Measurements from ENCODE around the gene ATP6AP2.
A peak's percentile ranks its signal among the peaks of the same experiment; 100 is the strongest.
"Not testable (repeated sequence)": the region's sequence is repeated elsewhere in the genome, so short reads cannot be mapped to it uniquely, and the experiment has no call there.

ATP6AP2 gene, protein sequence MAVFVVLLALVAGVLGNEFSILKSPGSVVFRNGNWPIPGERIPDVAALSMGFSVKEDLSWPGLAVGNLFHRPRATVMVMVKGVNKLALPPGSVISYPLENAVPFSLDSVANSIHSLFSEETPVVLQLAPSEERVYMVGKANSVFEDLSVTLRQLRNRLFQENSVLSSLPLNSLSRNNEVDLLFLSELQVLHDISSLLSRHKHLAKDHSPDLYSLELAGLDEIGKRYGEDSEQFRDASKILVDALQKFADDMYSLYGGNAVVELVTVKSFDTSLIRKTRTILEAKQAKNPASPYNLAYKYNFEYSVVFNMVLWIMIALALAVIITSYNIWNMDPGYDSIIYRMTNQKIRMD

DNA sequence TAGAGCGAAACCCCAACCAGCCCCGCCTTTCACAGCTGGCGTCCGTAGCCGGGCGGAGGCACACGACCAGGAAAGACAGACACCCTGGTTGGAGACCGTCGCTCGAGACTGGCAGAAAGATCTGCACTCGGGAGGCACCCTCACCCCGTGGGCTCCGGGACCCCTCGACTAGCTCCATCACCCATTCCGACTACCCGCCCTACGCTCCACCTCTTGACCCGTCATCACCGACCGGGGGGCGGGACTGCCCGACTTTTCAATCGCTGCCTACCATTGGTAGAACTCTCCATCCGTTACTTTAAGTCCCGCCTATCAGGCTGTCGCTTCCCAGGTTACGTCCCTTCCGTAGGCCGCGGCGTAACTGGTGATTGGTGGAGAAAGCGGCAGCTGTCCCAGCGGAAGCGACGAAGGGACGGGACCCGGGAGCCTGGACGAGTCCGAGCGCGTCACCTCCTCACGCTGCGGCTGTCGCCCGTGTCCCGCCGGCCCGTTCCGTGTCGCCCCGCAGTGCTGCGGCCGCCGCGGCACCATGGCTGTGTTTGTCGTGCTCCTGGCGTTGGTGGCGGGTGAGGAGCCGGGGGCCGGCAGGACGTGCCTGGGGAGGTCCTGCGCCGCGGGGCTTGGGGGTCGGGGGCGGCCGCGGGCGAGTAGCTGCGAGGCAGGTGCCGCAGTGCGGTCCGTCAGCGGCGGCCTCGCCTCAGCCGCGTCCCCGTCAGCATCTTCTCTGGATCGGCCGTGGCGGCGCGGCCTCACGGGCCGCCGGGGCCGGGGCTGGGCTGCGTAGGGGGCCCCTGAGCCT lies at the start of gene ATP6AP2:
Gene ATP6AP2 (plus strand): TSS at position 434 of the 799 bp plus-strand sequence. CDS start 96 bp downstream, at position 530.
- peak; percentile 99 for DNase-seq

DNA sequence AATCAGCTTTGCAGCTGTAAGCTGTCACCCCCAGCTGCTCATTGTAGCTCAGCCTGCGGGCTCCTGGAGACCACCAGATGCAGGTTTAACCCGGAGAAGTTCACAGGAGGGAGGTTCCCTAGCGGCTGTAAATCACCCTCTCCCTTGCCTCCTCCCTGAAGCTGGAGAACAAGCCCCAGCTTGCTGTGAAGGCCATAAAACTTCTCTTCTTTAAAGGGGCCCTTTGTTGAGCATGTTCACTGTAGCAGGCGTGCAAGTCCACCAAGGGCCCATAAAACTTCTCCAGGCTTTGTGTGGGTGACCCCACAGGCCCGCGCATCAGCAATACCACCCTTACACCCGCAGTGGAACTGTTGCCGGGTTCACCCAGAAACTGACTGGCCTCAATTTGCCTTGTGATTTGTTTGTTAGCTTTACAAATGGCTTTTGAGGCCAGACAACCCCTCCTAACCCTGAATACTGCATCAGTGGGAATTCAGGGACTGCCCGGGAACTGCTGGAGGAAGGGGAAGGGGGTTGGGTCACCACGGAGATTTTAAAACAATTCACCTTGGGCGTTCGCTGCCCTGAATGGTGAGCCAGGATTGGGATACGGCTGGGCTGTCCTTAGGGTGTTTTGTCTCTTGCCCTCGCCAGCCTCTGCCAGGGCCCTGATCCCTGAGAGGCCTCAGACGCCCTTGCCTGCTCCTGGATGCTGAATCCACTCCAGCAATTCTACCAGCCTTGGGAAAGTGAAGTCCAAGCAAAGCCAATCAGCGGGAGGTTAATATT lies 49.5 kb upstream of the ATP6AP2 start:
- no peak for DNase-seq

DNA sequence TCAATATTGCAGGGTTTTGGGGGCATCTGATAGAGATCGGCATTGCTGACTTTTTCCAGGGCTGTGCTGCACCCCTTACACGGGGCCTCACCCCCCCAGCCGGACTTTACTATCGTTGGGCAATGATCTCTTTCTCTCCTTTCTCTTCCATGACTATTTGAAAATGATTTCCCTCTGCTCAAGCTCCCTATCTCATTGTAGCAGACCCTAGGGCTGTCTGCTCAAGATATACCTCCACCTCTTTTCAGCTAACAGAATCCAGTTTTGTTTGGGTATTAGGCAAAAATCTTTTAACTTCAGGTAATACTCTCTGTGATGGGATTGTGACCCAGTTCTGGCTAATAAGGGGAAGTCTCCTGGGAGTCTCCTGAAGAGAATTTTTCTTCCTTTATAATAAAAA lies 43.5 kb upstream of the ATP6AP2 start:
- no peak for DNase-seq

DNA sequence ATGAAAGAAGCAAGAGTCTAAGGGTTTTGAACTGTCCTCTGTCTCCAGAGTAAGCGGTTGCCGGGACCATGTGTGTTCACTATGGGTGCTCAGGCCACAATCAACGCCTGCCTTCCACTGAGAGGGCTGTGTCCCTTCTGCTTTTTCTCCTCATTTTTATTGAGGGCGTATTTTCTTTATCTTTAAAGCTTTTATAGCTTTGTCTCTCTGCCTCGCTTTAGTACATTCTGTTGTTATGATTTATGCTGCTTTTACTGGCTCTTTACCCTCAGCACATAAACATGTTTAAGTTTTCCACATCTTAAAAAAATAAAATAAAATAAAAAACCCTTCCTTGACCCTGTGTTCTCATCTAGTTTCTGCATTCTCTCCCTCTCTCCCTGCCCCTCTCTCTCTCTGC lies 42.4 kb upstream of the ATP6AP2 start:
- DNase-seq = no peak

DNA sequence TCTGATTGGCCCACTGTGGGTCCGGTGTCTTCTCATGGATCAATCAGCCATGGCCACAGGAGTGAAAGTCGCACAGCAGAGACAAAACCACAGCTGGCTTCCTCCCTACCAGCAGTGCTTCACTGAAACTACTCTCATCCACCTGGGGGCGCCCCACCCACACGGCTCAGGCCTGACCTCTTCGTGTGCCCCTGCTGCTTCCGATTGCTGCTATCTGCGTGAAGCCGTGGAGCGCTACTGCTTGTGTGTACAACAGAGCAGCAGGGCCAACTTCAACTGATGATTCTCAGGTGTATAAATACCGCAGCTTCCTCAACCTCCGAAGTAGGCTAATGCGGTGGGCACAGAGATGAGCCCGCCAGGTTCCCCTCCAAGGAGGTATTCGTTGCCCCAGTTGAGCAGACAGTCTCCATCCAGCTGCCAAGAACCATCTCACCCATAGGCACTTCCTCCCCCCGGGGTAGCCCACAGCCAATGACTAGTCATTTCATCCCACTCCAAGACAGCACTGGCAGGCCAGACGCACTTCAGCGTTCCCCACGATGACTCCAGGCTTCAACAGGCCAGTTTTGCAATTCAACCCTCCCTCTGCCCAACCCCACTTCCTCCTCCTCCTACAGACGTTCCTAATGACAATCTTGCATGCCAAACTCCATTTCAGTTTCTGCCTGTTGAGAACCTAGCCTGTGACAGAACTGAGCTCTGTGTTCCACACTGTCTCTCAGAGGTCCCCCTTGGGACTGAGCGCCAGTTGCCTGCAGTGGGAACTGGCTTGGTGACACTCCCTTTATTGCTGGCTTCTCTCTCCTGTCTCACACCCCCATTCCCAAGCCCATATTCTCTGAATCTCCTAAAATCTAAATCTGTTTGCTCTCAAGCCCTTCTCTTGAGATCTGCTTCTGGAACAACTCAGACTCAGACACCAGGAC lies 41.3 kb upstream of the ATP6AP2 start:
- peak; percentile 82 for DNase-seq

DNA sequence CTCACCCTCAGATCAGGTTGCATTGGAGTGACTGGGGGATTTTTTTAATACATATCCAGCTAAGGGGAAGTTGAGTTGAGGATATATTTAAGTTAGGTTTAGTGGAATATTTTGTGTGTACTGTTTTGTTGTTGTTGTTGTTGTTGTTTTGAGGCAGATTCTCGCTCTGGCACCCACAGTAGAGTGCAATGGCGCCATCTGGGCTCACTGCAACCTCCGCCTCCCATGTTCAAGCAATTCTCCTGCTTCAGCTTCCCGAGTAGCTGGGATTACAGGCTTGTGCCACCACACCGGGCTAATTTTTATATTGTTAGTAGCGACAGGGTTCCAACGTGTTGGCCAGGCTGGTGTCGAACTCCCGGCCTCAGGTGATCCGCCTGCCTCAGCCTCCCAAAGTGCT lies 38.6 kb upstream of the ATP6AP2 start:
- DNase-seq = no peak

DNA sequence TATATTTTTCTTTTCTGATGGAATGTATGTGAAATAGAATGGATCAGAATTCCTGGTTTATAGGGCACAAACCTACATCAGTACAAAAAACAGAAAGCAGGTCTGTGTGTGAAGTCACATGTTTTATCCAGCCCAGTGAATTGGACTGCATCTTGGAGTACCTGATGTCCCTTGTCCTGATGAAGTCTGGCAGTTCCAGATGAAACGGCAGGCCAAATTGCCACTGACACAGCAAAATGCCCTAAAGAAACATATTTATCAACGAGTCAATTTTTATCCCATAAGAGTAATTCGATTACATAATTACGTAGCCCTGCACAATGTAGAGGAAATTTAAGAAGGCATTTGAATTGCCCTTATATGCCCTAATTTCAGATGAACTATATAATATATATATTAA lies 37.8 kb upstream of the ATP6AP2 start:
- DNase-seq = no peak

DNA sequence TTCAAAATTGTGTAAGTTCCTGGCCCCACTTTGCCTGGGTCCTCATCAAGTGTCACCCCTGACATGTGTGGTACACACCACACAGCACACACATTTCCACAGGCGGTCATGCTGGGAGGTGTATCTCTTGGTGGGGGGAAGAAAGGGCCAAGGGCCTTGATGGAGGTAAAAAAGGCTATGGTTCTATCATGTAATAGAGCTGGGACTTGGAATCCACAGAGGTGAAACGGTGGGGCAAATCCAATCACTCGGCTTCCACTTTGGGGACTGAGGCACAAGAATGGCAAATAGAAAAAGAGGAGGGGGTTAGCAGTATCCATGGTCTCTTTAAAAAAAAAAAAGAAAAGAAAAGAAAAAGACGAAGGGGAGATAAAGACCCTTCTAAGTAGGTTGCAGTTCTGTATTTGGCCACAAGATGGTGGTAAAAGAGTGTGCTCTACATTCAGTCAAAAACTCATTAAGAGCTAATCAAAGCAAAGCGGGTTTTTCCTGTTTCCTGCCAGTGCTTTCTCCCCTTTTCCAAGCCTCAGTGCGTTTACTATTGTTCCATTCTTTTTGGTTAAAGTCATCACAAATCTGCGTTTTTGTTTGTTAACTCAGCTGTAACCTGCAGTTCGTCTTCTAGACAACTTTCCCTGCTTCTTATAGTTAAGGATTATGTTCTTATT lies 37.0 kb upstream of the ATP6AP2 start:
- DNase-seq = peak; percentile 89

DNA sequence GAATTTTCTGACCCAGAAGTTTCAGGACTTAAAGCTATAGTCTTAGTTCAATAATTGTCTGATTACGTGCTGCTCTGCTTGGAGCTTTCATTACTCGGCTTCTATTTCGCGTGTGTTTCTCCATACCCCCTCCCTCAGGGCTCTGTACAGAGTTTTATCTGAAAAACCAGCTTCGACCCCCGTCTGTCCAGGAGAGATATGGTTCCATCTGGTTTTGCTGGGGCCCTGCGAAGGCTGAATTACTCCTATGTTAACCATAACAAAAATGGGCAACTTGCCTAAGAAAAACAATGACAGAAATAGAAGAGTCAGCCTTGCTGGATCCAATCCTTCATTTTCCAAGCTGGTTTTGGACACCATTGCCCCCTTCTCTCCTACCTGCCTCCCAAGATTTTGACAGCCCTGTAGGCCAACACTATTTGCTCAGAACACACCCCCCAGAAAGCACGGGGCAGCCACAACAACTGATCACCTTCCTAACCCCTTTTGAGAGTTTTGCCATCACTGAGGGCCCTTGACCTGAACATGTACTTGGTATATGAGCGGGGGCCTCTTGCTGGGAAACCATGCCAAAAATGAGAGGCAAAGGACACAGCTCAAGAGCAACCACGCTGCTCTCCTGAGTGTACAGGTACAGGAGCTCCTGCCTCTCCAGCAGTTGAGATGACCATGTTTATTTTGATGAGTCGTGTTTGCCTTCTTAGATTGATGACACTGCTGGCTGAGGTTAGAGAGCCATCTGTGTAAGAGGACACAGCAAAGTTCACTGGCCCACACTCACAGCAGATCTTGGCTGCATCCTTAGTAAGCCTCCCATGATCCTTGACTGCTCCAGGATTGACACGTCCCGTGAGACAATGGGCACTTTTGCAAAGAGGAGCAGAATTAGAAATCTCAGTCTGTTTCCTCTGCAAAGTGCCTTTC lies 36.2 kb upstream of the ATP6AP2 start:
- DNase-seq = peak; percentile 91

DNA sequence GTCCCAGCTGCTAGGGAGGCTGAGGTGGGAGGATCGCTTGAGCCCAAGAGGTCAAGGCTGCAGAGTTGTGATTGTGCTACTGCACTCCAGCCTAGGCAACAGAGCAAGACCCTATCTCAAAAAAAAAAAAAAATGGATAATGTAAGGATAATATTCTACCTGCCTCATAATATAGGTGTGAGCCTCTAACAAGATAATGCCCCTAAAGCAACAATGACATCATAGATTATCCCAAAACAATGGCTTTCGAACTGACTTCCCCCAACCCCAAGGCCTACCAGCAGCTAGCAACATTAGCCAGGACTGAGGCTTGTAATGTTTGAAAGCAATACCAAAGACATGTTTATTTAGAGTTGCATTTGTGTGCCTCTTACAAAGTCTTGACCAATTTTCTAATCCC lies 33.9 kb upstream of the ATP6AP2 start:
- DNase-seq = no peak

DNA sequence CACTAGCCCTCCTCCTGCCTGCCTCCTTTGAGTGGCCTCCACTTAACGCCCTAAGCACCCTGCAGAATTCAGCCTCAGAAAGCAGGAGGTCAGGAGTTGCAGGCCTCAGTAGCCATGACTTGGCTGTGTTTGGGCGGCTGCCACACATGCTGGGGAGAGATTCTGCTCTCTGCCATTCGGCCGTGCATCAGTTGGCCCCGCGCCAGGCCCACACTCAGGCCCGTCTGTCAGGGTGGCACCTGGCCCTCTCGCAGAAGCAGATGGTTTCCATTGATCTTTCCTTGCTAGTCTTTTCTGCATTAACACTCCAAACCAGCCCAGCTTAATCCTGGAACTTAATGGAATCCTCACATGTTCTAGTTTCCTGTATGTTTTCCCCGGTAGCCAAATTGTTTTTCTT lies 30.7 kb upstream of the ATP6AP2 start:
- peak; percentile 91 for DNase-seq

DNA sequence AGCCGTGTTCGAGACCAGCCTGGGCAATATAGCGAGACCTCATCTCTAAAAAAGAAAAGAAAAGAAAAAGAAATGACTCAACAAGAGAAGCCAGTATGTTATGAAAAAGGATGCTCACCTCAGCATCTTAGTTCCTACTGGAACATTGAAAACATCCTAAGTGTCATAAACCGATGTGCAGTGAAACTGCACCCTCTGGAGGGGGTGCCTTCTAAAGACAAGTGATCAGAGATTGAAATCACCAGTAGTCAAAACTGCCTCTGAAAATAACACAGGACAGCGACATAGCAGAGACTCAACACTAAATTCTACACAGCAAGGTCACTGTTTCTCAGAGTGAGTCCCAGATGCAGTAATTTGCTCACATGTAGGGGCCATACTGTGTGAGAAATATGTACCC lies 28.0 kb upstream of the ATP6AP2 start:
- peak; percentile 46 for DNase-seq

DNA sequence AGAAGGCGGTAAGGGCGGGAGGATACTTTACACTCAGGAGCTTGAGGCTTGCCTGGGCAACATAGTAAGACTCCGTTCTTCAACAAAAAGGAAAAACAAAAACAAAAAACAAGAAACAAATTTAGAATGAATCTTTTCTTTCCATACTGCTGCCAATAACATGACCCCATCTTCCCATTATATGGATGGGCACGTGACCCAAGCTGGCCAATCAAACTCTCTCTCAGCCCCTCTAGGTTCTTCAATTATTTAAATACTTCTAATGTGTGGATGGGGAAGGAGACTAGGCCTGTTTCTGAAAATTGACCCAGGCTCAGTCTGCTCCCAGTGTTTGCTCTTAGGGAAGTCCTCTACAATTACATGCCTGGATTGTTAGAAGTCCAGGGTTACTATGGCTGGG lies 22.2 kb upstream of the ATP6AP2 start:
- no peak for DNase-seq

DNA sequence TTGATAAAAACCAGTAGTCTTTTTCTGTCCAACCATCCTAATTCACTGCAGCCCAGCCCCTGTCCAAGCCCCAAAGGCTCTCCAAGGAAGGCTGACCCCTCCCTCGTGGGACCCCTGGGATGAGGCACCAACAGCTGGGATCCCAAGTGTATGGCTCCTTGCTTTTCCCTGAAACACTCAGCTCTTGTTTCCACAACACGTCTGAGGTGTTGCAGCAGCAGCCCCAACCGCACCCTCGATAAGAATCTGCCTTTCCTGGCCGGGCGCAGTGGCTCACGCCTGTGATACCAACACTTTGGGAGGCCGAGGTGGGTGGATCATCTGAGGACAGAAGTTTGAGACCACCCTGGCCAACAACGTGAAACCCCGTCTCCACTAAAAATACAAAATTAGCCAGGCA lies 17.0 kb upstream of the ATP6AP2 start:
- no peak for DNase-seq

DNA sequence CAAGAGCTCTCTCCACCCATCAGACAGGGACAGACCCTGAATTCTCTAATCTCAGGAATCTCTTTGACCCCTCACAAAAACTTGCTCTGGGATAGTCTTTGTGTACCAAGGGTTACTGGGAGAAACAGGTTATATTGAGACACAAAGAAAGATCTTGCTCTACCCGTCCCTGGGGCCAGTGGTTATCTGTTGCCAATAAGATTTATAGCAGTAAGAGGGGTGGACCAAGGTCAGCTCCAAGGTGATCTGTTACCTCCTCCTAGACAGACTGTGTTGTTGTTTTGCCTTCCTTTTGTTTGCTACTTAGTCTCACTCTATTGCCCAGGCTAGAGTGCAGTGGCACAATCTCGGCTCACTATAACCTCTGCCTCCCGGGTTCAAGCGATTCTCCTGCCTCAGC lies 16.3 kb upstream of the ATP6AP2 start:
- DNase-seq = no peak

DNA sequence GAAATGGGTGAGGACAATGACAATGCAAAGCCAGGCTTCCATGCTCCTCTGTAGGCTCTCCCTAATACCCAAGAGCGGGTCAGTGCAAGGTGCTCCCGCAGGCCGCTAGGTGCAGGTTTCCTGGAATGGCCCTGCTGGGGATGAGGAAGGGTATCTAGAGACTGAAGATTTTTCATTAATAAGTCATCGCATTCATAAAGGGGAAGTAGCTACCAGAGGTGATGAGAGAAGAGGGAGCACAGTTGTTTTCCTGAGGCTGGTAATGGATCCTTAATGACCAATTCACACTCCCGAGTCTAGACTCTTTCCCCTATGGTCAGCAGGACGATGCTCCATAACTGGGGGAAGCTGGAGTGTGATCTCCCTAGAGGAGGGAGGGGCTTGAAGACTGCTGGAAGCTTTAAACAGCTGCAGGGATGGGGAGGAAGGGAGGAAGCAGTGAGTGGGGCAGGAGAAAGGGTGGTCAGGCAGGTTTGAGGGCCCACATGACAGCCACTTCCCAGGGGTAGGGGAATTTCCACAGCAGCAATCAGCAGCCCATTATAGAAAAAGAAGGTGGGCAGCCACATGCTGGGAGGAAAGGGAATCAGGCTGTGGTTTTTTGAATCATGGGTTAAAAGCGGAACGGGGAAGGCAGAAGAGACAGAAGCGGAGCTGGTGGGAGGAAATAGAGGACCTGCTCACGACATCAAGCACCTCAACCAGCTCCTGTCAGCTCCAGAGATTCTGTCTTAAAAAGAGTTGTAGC lies 10.2 kb upstream of the ATP6AP2 start:
- DNase-seq = no peak

DNA sequence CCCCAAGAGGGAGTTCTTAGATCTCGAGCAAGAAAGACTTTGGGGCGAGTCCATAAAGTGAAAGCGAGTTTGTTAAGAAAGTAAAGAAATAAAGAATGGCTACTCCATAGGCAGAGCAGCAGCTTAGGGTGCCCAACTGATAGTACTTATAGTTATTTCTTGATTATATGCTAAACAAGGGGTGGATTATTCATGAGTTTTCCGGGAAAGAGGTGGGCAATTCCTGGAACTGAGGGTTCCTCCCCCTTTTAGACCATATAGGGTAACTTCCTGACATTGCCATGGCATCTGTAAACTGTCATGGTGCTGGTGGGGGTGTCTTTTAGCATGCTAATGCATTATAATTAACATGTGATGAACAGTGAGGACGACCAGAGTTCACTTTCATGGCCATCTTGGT lies 9.6 kb upstream of the ATP6AP2 start:
- DNase-seq = not testable (repeated sequence)

DNA sequence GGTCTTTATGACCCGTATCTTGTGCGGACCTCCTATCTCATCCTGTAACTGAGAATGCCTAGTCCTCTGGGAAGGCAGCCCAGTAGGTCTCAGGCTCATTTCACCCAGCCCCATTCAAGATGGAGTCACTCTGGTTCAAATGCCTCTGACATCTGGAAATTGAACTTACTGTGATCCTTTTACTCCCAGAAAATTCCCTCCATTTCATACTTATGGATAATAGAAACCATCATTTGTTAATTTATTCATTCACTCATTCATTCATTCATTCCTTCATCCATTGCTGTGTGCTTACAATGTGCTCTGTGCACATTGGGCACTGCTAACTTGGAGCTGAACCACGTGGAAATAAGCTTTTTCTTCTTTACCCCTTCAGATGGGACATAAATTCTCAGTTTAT lies 9.2 kb upstream of the ATP6AP2 start:
- no peak for DNase-seq

DNA sequence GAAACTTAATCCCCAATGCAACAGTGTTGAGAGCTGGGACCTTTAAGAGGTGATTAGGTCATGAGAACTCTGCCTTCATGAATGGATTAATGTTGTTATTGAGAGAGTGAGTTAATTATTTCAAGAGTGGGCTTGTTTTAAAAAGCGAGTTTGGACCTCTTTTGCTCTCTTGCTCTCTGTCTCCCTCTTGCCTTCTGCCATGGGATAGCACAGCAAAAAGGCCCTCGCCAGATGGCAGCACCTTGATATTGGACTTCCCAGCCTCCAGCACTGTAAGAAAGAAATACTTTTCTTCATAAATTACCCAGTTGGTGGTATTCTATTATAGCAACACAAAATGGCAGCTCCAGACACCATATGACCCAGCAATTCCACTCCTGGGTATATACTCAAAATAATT lies 7.0 kb upstream of the ATP6AP2 start:
- DNase-seq = peak; percentile 75

DNA sequence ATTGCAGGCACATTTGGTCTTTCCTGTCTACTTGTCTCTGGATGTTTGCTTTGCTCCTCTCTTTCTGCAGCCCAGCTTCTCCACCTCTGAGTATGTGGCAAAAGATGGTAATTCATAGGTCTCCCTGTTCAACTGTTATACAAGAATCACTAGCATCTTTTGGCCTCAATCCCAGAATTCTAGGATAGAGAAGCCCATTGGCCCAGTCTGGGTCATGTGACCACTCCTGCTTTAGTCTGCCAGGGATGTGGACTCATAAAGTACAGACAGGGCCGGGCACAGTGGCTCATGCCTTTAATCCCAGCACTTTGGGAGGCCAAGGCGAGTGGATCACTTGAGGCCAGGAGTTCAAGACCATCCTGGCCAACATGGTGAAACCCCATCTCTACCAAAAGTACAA lies 5.4 kb upstream of the ATP6AP2 start:
- peak; percentile 18 for DNase-seq
